Stimulated activated CD4-positive, alpha-beta T cell treated with anti-CD3 and anti-CD28 coated beads, Interleukin-12 subunit alpha, Interleukin-12 subunit beta, amount 100 ng/mL, for 4 hours (primary cell): ENCODE measurements around the gene PROCR.
"Not testable (repeated sequence)": the region's sequence is repeated elsewhere in the genome, so short reads cannot be mapped to it uniquely, and the experiment has no call there.

ENCODE experiments used
- DNase-seq: peaks from one replicate; pipeline ENCODE4 v3.0.0-alpha.2; 2020

Gene PROCR

GRCh38 chr20:35196313-35196712 is 24.4 kb downstream of the PROCR start:
- DNase-seq: no peak

GRCh38 chr20:35199740-35200139 is 27.9 kb downstream of the PROCR start:
- DNase-seq: no peak

- DNase-seq: no peak
Observed at GRCh38 chr20:35200267-35200666, 28.4 kb downstream of the PROCR start.

GRCh38 chr20:35201467-35201866 is 29.6 kb downstream of the PROCR start:
- DNase-seq: not testable (repeated sequence)

GRCh38 chr20:35206802-35207201 is 34.9 kb downstream of the PROCR start:
- DNase-seq: no peak

- peak; percentile 73 for DNase-seq
Observed at GRCh38 chr20:35207950-35208611, 36.2 kb downstream of the PROCR start.

GRCh38 chr20:35215066-35215956 is 43.4 kb downstream of the PROCR start:
- DNase-seq: no peak

GRCh38 chr20:35216541-35216940 is 44.7 kb downstream of the PROCR start:
- no peak for DNase-seq

- DNase-seq: no peak
Observed at GRCh38 chr20:35223941-35224340, 52.1 kb downstream of the PROCR start.

- DNase-seq: no peak
Observed at GRCh38 chr20:35224536-35224935, 52.7 kb downstream of the PROCR start.

GRCh38 chr20:35225319-35226125 is 53.6 kb downstream of the PROCR start:
- no peak for DNase-seq

- DNase-seq: no peak
Observed at GRCh38 chr20:35226126-35226883, 54.4 kb downstream of the PROCR start, which contains the start of gene MMP24. Gene MMP24 (plus strand): TSS chr20:35226690. CDS start chr20:35226739, 49 bp downstream.
